ENCODE results near the gene AKIRIN2. TPM values are rescaled to one million over a fixed set of nuclear protein-coding genes. Genes with fewer than 3 reads are reported as not detected.

AKIRIN2 gene
- total RNA-seq, 1 donor from 2014 or later: 67.4 TPM

- H3K27ac Mint-ChIP-seq (ENCODE audit: unreplicated experiment): no peak overlapping the region
- no peaks in the 10 kb centered on the region for H3K27me3 Mint-ChIP-seq (ENCODE audit: low read depth)
- H3K4me1 Mint-ChIP-seq: no peaks in the 10 kb centered on the region
- peaks cover 3% of the 10 kb centered on the region for H3K36me3 Mint-ChIP-seq (ENCODE audit: low read depth)
- DNase-seq (ENCODE audit: low read depth, low spot score): no peak
- no peaks in the 10 kb centered on the region for H3K9me3 Mint-ChIP-seq
- no peak for TF ChIP-seq CTCF (conservative IDR thresholded peaks at IDR 0.05)
- no peak overlapping the region for H3K4me3 Mint-ChIP-seq
These were observed 48.7 kb downstream of the AKIRIN2 start for GRCh38 chr6:87653074-87653962.

- Mint-ChIP-seq H3K9me3 (no peaks in the 10 kb centered on the region), H3K27ac (ENCODE audit: unreplicated experiment) (no peak overlapping the region), H3K4me1 (peaks cover 4% of the 10 kb centered on the region), H3K4me3 (no peak overlapping the region), H3K27me3 (ENCODE audit: low read depth) (no peaks in the 10 kb centered on the region), H3K36me3 (ENCODE audit: low read depth) (peaks cover 3% of the 10 kb centered on the region)
- TF ChIP-seq CTCF (conservative IDR thresholded peaks at IDR 0.05): no peak
- DNase-seq (ENCODE audit: low read depth, low spot score): no peak
These were observed 57.0 kb downstream of the AKIRIN2 start for GRCh38 chr6:87645080-87645479.

- H3K9me3 Mint-ChIP-seq: no peaks in the 10 kb centered on the region
- no peak for TF ChIP-seq CTCF (conservative IDR thresholded peaks at IDR 0.05)
- no peak overlapping the region for H3K27ac Mint-ChIP-seq (ENCODE audit: unreplicated experiment)
- peaks cover 4% of the 10 kb centered on the region for H3K4me1 Mint-ChIP-seq
- H3K27me3 Mint-ChIP-seq (ENCODE audit: low read depth): no peaks in the 10 kb centered on the region
- peaks cover 5% of the 10 kb centered on the region for H3K36me3 Mint-ChIP-seq (ENCODE audit: low read depth)
- no peak for DNase-seq (ENCODE audit: low read depth, low spot score)
- no peak overlapping the region for H3K4me3 Mint-ChIP-seq
These were observed 60.9 kb downstream of the AKIRIN2 start for GRCh38 chr6:87641065-87641692.

- no peaks in the 10 kb centered on the region for H3K27me3 Mint-ChIP-seq (ENCODE audit: low read depth)
- TF ChIP-seq CTCF (conservative IDR thresholded peaks at IDR 0.05): no peak
- H3K9me3 Mint-ChIP-seq: no peaks in the 10 kb centered on the region
- H3K4me3 Mint-ChIP-seq: no peak overlapping the region
- no peak for DNase-seq (ENCODE audit: low read depth, low spot score)
- peaks cover 4% of the 10 kb centered on the region for H3K4me1 Mint-ChIP-seq
- peaks cover 7% of the 10 kb centered on the region for H3K36me3 Mint-ChIP-seq (ENCODE audit: low read depth)
- no peak overlapping the region for H3K27ac Mint-ChIP-seq (ENCODE audit: unreplicated experiment)
These were observed 62.7 kb downstream of the AKIRIN2 start for GRCh38 chr6:87639373-87639772.

GRCh38 chr6:87637106-87637505 lies 64.9 kb downstream of the AKIRIN2 start:
- peaks cover 4% of the 10 kb centered on the region for H3K36me3 Mint-ChIP-seq (ENCODE audit: low read depth)
- no peak for TF ChIP-seq CTCF (conservative IDR thresholded peaks at IDR 0.05)
- no peak overlapping the region for H3K4me3 Mint-ChIP-seq
- H3K27ac Mint-ChIP-seq (ENCODE audit: unreplicated experiment): no peak overlapping the region
- DNase-seq (ENCODE audit: low read depth, low spot score): no peak
- no peaks in the 10 kb centered on the region for H3K4me1 Mint-ChIP-seq
- no peaks in the 10 kb centered on the region for H3K9me3 Mint-ChIP-seq
- H3K27me3 Mint-ChIP-seq (ENCODE audit: low read depth): no peaks in the 10 kb centered on the region
